ENCODE results near the gene RAP1A.

The RAP1A gene

GRCh38 chr1:111666828-111667227, 47.2 kb downstream of the RAP1A start:
- H4K20me1 ChIP-seq (ENCODE audit: insufficient read depth, low read length, poor library complexity, severe bottlenecking): peaks cover 30% of the 10 kb centered on the region
- no peaks in the 10 kb centered on the region for H3K27me3 ChIP-seq (ENCODE audit: insufficient read depth, low read length, poor library complexity, severe bottlenecking)
- no peak overlapping the region for H3K4me3 ChIP-seq (ENCODE audit: low read length, poor library complexity, severe bottlenecking)
- no peak for TF ChIP-seq EZH2phosphoT487 (IDR thresholded peaks at IDR 0.05; ENCODE audit: borderline replicate concordance)
- no peak for TF ChIP-seq CTCF (conservative IDR thresholded peaks at IDR 0.05; ENCODE audit: low read length)
- H3K4me1 ChIP-seq (ENCODE audit: insufficient read depth, low read length, poor library complexity, severe bottlenecking): no peaks in the 10 kb centered on the region
- H3K79me2 ChIP-seq (ENCODE audit: insufficient read depth, low read length): peaks cover 95% of the 10 kb centered on the region
- no peak overlapping the region for H3K4me2 ChIP-seq (ENCODE audit: low read depth, low read length, poor library complexity, severe bottlenecking)
- H3K9ac ChIP-seq (ENCODE audit: low read depth, low read length, poor library complexity, severe bottlenecking): no peak overlapping the region
- H3K36me3 ChIP-seq (ENCODE audit: insufficient read depth, low read length): peaks cover 10% of the 10 kb centered on the region; the same call in 1 of the 2 replicates
- H3K9me3 ChIP-seq (ENCODE audit: insufficient read depth, low read depth, low read length): no peaks in the 10 kb centered on the region
- no peaks in the 10 kb centered on the region for H3F3A ChIP-seq (ENCODE audit: low read depth)
- H3K9me2 ChIP-seq (replicated peaks; ENCODE audit: low read depth, low read length): no peaks in the 10 kb centered on the region
- H2AFZ ChIP-seq (ENCODE audit: low read length): no peak overlapping the region

- H3K9me3 ChIP-seq (ENCODE audit: insufficient read depth, low read depth, low read length): no peaks in the 10 kb centered on the region
- TF ChIP-seq EZH2phosphoT487 (IDR thresholded peaks at IDR 0.05; ENCODE audit: borderline replicate concordance) (no peak), CTCF (conservative IDR thresholded peaks at IDR 0.05; ENCODE audit: low read length) (no peak)
- H2AFZ ChIP-seq (ENCODE audit: low read length): no peak overlapping the region
- H3K36me3 ChIP-seq (ENCODE audit: insufficient read depth, low read length): peaks cover 10% of the 10 kb centered on the region; the same call in 1 of the 2 replicates
- H3K9ac ChIP-seq (ENCODE audit: low read depth, low read length, poor library complexity, severe bottlenecking): no peak overlapping the region
- no peaks in the 10 kb centered on the region for H3K9me2 ChIP-seq (replicated peaks; ENCODE audit: low read depth, low read length)
- H3K4me1 ChIP-seq (ENCODE audit: insufficient read depth, low read length, poor library complexity, severe bottlenecking): no peaks in the 10 kb centered on the region
- no peaks in the 10 kb centered on the region for H3K27me3 ChIP-seq (ENCODE audit: insufficient read depth, low read length, poor library complexity, severe bottlenecking)
- no peaks in the 10 kb centered on the region for H3F3A ChIP-seq (ENCODE audit: low read depth)
- peaks cover 95% of the 10 kb centered on the region for H3K79me2 ChIP-seq (ENCODE audit: insufficient read depth, low read length)
- no peak overlapping the region for H3K4me2 ChIP-seq (ENCODE audit: low read depth, low read length, poor library complexity, severe bottlenecking)
- peaks cover 26% of the 10 kb centered on the region for H4K20me1 ChIP-seq (ENCODE audit: insufficient read depth, low read length, poor library complexity, severe bottlenecking)
- H3K4me3 ChIP-seq (ENCODE audit: low read length, poor library complexity, severe bottlenecking): no peak overlapping the region
These were observed 49.7 kb downstream of the RAP1A start for GRCh38 chr1:111669268-111669667.

- H3K9me3 ChIP-seq (ENCODE audit: insufficient read depth, low read depth, low read length): no peaks in the 10 kb centered on the region
- no peak for TF ChIP-seq EZH2phosphoT487 (IDR thresholded peaks at IDR 0.05; ENCODE audit: borderline replicate concordance)
- no peak for TF ChIP-seq CTCF (conservative IDR thresholded peaks at IDR 0.05; ENCODE audit: low read length)
- H3K79me2 ChIP-seq (ENCODE audit: insufficient read depth, low read length): peaks cover 93% of the 10 kb centered on the region
- H3K4me3 ChIP-seq (ENCODE audit: low read length, poor library complexity, severe bottlenecking): no peak overlapping the region
- no peak overlapping the region for H3K4me2 ChIP-seq (ENCODE audit: low read depth, low read length, poor library complexity, severe bottlenecking)
- no peaks in the 10 kb centered on the region for H3F3A ChIP-seq (ENCODE audit: low read depth)
- H4K20me1 ChIP-seq (ENCODE audit: insufficient read depth, low read length, poor library complexity, severe bottlenecking): peaks cover 11% of the 10 kb centered on the region
- peaks cover 13% of the 10 kb centered on the region; the same call in 1 of the 2 replicates for H3K36me3 ChIP-seq (ENCODE audit: insufficient read depth, low read length)
- H2AFZ ChIP-seq (ENCODE audit: low read length): no peak overlapping the region
- H3K4me1 ChIP-seq (ENCODE audit: insufficient read depth, low read length, poor library complexity, severe bottlenecking): no peaks in the 10 kb centered on the region
- no peaks in the 10 kb centered on the region for H3K9me2 ChIP-seq (replicated peaks; ENCODE audit: low read depth, low read length)
- no peak overlapping the region for H3K9ac ChIP-seq (ENCODE audit: low read depth, low read length, poor library complexity, severe bottlenecking)
- H3K27me3 ChIP-seq (ENCODE audit: insufficient read depth, low read length, poor library complexity, severe bottlenecking): no peaks in the 10 kb centered on the region
These were observed 52.3 kb downstream of the RAP1A start for GRCh38 chr1:111671852-111672251.
